Sigmoid colon (tissue), 4 donors: Measurements from ENCODE around the gene MRPS21.

Experiments
- POLR2A ChIP-seq, 2 donors: fragments of 450-650 bp; IDR thresholded peaks; one replicate each; pipeline ENCODE4 v1.6.1; 2016; ENCODE audit warnings: antibody characterized with exemption in 2 of 2, mild to moderate bottlenecking in 2 of 2, moderate library complexity in 2 of 2
- POLR2AphosphoS5 ChIP-seq, 4 donors: sonication (generic); formaldehyde crosslinking; IDR thresholded peaks; one replicate each; pipeline ENCODE4 v1.6.1; 2017; ENCODE audit warnings: antibody characterized with exemption in 4 of 4
- TF ChIP-seq, protein P1 (sequence below), 4 experiments: fragments of 450-650 bp in 3 of 4; fragments of 200-600 bp in 1 of 4; IDR thresholded peaks; one replicate each; pipeline ENCODE4 v1.5.1; 2016 to 2019; ENCODE audit warnings: antibody characterized with exemption in 4 of 4, mild to moderate bottlenecking in 3 of 4, moderate library complexity in 2 of 4

DNA sequence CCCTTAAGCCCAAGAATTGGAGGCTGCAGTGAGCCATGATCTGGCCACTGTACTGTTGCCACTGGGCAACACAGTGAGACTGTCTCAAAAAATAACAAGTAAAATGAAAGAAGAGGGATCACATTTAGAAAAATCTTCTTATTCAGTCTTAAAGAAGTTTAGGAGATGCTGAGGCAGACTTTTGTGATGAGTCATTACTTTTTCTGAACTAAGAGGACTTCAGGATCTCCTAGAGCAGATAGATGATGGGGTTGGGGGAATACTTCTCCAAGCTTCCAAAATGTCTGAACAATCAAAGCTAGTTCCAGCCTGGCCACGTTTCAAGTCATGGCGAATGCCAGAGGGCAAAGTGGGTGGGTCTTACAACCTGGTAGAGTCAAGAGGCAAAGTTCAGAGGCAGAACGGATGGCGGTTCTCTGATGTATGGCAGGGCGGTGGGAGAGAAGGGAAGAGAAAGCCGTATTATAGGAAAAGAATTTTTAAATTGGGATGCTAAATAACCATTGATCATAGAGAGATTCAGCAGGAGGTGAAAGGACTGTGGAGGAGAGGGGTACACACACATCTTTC lies 13.4 kb upstream of the MRPS21 start:
- TF ChIP-seq, protein P1, sequence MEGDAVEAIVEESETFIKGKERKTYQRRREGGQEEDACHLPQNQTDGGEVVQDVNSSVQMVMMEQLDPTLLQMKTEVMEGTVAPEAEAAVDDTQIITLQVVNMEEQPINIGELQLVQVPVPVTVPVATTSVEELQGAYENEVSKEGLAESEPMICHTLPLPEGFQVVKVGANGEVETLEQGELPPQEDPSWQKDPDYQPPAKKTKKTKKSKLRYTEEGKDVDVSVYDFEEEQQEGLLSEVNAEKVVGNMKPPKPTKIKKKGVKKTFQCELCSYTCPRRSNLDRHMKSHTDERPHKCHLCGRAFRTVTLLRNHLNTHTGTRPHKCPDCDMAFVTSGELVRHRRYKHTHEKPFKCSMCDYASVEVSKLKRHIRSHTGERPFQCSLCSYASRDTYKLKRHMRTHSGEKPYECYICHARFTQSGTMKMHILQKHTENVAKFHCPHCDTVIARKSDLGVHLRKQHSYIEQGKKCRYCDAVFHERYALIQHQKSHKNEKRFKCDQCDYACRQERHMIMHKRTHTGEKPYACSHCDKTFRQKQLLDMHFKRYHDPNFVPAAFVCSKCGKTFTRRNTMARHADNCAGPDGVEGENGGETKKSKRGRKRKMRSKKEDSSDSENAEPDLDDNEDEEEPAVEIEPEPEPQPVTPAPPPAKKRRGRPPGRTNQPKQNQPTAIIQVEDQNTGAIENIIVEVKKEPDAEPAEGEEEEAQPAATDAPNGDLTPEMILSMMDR (IDR thresholded peaks at IDR 0.05), result no peak
- no peak for TF ChIP-seq POLR2A (IDR thresholded peaks at IDR 0.05)
- TF ChIP-seq POLR2AphosphoS5 (IDR thresholded peaks at IDR 0.05), result no peak
